ENCODE data around the gene S100A2.
A peak's percentile ranks its signal among the peaks of the same experiment; 100 is the strongest.

Gene S100A2

GRCh38 chr1:153565529-153566374, at the start of gene S100A2:
TSS of gene S100A2 (minus strand) at chr1:153565844. CDS start at chr1:153563877, 1,967 bp downstream.
- peak; percentile 66 to 75 for DNase-seq

DNA sequence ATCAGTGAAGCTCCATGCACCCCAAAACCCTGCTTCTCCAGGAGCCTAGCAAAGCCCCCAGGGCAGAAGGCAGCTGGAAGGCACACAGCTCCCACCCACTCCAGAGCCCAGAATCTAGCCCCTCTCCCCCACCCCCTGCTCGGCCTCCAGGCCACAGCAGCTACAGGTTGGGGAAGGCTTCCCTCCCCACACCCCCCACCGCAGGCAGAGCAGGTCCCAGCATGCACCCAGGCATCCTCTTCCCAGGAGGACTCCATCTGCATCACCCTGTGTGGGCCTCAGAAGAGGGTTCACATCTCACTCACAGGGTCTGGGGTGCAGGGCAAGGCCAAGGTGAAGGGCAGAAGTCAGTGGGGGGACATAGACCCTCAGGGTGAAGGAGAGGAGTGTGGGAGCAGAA, 49.8 kb upstream of the S100A2 start:
- no peak for DNase-seq

DNA sequence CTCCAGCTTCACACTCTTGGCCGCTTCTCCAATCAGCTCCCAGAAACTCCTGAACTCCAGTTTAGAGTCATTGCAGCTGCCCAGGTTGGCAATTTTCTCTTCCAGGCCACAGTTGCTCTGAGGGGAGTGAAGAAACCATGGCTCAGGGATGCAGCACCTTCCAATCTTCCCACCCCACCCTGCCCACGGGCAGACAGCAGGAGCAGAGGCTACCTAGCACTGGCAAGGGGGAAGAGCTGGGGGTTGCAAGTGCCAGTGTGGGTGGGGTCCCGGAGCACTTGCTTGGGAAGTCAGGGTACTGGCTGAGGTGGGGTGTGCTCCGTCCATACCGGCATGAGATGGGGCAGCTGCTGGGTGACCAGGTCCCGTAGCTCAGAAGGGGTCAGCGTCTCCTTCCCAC, 49.3 kb upstream of the S100A2 start:
- DNase-seq, result no peak

GRCh38 chr1:153614189-153614900, 48.7 kb upstream of the S100A2 start:
- no peak for DNase-seq

- no peak for DNase-seq
These were observed 47.8 kb upstream of the S100A2 start for GRCh38 chr1:153613406-153613805.

DNA sequence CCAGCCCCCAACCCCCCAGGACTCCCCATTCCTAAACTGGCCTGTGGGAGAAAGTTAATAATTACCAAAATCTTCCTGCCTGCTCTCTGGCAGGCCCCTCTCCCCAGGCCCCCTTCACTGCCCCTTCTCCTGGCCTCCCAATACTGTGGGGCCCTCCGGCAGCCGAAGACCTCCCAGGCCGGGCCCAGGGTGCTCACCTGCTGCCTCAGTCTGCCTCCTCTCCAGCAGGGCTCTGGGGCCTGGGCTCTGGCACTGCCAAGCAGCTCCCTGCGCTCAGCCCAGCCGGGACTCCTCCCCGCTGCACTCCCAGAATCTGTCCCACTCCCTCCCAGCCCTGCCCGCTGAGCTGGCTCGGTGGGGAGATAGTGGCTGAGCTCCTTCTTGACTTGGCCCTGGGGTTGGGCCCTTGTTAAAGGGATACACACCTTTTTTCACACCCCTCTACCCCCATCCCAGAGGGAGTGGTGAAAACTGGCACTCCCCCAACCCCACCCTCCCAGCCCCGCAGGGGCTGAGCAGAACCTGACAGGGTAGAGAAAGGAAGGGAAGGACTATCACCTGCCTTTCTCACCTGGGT, 47.2 kb upstream of the S100A2 start, which contains the start of gene S100A16:
Gene S100A16 (minus strand): TSS at position 383 of the 577 bp plus-strand sequence. CDS start 4,986 bp downstream, outside the sequence.
- no peak for DNase-seq

DNA sequence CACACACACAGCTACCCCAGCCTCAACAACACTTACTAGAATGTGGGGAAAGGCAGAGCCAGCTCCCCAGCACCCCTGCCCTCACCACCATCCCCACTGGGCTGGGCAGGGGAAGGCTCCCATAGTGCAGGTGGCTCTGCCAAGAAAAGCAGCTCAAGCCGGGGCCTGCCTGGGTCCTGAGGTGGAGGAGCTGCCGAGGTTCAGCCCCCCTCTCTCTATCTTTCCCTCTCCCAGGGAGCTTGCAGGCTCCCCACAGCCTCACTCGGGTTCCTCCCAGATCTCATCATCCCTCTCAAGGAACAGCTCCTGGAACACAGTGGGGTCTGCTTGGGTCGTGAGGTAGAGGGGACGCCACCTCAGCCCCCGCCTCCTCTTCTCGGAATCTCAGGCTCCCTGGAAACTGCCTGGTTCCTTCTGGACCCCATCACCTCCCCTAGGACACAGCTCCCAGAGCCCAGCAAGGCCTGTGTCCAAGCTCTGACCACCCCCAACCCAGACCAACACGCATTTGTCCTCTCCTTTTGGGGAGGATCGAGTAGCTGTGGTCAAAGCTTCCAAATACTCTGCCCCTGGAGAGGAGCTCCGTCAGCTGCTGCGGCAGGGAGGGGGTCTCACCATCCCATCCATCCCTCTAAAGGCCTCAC, 46.6 kb upstream of the S100A2 start:
- no peak for DNase-seq

- DNase-seq, result no peak
These were observed 45.7 kb upstream of the S100A2 start for GRCh38 chr1:153611356-153611755.

DNA sequence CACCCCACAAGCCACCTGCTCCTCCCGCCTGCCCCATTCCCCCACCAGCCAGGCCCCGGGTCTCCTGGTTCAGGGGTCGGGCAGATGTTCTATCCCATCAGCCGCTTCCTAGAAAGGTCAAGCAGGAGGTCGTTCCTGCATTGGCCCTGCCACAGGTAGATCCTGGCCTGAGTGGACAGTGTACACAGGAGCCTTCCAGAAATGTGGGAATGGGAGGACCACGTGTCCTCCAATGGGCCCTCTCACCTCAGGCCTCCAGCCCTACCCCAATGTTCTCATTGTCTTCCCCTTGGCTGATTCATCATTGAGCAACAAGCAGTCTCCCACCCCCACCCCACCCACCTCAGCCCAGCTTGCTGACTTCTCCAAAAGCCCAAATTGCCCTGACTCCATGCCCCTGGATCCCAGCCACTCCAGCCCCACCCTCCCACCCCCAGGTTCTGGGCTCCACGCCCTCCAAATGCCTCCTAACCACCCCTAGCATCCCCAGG, 45.2 kb upstream of the S100A2 start:
- no peak for DNase-seq

GRCh38 chr1:153610334-153610733, 44.7 kb upstream of the S100A2 start:
- DNase-seq, result no peak

DNA sequence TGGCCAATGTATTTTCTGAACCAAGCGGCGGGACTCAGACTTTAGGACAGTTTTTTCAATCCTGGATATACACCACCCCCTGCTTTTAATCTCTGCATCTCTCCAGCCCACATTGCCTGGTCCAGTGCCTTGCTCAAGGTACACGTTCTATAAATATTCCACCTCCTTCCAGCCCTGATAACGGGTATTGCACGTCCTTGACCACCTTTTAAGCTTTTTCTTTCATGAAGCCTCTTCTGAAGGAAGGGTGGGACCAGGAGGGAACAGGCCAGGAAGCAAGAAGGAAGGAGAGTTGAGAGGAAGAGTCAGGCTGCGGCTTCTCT, 43.9 kb upstream of the S100A2 start:
- no peak for DNase-seq

GRCh38 chr1:153608742-153609584, 43.3 kb upstream of the S100A2 start:
- DNase-seq, result no peak

GRCh38 chr1:153608089-153608682, 42.5 kb upstream of the S100A2 start:
- DNase-seq, result no peak

DNA sequence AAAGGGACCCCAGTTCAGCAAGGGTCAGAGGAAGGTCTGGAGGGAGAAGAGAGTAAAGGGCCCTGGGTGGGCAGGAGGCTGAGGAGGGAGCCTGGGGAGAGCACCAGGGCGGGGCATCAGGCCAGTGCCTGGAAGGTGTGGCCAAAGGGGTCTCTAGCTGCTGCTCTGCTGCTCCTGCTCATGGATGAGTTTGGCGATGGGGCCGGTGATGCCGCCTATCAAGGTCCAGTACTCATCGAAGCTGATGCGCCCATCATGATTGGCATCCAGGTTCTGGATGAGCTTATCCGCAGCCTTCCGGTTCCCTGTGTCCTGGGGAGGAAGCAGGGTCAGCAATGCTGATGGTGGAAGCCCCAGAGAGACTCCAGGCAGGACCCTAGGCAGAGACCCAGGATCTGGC, 41.7 kb upstream of the S100A2 start:
- no peak for DNase-seq

- no peak for DNase-seq
These were observed 40.5 kb upstream of the S100A2 start for GRCh38 chr1:153606194-153606593.

GRCh38 chr1:153602749-153603148, 37.1 kb upstream of the S100A2 start:
- no peak for DNase-seq

- DNase-seq, result no peak
These were observed 34.2 kb upstream of the S100A2 start for GRCh38 chr1:153599847-153600246.

GRCh38 chr1:153598309-153599172, 32.9 kb upstream of the S100A2 start:
- DNase-seq, result no peak

DNA sequence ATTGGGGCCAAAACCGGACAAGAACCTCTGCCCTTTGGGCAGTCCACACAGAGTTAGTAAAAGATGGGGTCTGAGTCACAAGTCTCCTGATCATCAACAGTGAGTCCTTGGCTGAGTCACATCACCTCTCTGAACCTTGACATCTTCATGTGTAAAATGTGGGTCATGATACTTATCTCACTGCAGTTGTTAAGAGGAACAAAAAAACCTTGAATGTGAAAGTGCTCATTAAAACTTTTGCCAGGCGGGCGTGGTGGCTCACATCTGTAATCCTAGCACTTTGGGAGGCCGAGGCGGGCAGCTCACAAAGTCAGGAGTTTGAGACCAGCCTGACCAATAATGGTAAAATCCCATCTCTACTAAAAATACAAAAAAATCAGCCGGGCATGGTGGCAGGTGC, 31.6 kb upstream of the S100A2 start:
- peak in 1 of 2 experiments; percentile 22 for DNase-seq

GRCh38 chr1:153592748-153593147, 27.1 kb upstream of the S100A2 start:
- DNase-seq, result no peak

- DNase-seq, result no peak
These were observed 22.8 kb upstream of the S100A2 start for GRCh38 chr1:153588482-153588881.

All from activated CD4-positive, alpha-beta T cell treated with anti-CD3 and anti-CD28 coated beads, Interleukin-2, amount 50 U/mL, for 48 hours (primary cell).